Ureter (tissue), 1 donor: Measurements from ENCODE around the gene DUSP11. TPM values are rescaled to one million over a fixed set of nuclear protein-coding genes. Genes with fewer than 3 reads are reported as not detected.
"Not testable (repeated sequence)": the region's sequence is repeated elsewhere in the genome, so short reads cannot be mapped to it uniquely, and the experiment has no call there.

Source experiments
- DNase-seq: peaks from one replicate; pipeline ENCODE4 v3.0.0-alpha.2; 2020; ENCODE audit warnings: low spot score
- total RNA-seq: library from RNA; stranded (reverse); gene quantifications from one replicate; pipeline ENCODE4 v1.2.4, GENCODE V29; 2023
- donor health status: DM: yes; HTN: yes; CAD: no.

The DUSP11 gene
- 25.7 TPM for total RNA-seq

- DNase-seq: peak; percentile 96
Observed at GRCh38 chr2:73779467-73780236, at the start of gene DUSP11. TSS of gene DUSP11 (minus strand) at chr2:73780103. CDS start at chr2:73779974, 129 bp downstream.

DNA sequence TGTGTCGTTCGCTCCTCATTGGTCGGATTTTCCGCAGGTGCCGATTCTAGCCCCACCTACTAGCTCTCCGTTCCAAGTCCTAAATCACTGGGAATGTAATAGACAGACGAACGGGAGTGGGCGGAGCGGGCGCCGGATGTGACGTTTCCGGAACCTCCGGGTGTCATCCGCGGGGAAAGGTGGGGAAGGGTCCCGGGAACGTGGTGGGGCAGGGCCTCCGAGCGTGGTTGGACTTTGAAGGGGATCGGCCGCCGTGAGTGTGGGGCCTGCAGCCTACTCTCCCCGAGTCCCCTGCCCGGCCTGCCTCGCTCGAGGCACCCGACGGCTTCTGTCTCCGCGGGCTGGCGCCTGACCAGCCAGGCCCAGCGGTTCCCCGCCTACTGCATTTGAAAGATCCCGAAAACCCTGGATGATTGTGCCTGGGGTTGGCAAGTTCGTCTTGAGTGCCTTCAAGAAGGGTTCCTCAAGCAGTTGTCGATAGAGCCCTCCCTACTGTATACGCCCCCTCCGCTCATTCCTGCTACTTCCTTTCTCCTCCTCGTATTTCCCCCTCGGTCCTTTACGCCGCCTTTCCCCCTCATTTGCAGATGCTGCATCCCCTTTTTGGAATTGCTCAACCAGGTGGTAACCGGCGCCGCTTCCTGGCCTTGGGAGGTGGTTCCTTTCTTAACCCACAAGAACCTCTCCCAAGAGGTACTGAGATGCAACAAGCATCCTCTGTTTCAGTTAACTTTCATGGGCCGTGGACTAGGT is 49.1 kb upstream of the DUSP11 start, which contains the start of gene STAMBP:
TSS of gene STAMBP (plus strand) at position 144 of the 753 bp plus-strand sequence. CDS start 1,896 bp downstream, outside the sequence.
- peak; percentile 98 for DNase-seq

DNA sequence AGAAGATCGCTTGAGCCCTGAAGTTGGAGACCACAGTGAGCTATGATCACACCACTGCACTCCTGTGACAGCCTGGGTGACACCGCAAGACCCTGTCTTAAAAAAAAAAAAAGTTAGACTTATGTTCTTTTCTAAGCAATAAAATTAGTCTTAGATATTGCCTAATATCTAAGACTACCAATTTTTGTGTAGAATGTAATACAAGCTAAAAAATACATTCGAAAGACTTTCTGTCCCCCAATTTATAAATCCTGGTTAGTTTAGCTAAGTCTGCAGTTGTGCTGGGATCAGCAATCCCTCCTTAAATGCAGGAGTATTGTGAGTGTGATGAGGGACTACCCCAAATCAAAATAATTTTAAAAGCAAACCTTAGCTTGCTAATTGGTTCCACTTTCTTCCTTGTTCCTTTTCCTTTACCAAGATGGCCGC is 48.5 kb upstream of the DUSP11 start:
- no peak for DNase-seq

GRCh38 chr2:73827660-73828388 is 47.9 kb upstream of the DUSP11 start:
- DNase-seq: no peak

DNA sequence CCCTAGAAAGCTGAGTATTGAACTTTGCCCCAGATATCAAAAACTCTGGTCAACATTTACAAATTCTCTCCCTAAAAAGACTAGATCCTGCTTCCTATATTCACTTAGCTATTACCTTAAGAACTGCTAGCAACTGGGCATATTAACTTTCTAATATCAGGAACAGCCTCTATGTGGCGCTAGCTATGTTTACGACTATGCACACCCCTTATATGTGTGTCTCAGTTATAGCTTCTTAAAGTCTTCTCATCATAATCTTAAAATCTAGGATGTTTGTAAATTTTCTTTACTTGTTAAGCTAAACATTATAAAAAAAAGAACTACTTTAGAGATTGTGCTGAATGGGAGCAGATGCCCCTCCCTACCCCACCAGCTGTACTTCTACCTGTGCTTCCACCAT is 47.1 kb upstream of the DUSP11 start:
- DNase-seq: no peak

- no peak for DNase-seq
Observed at GRCh38 chr2:73825408-73825807, 45.5 kb upstream of the DUSP11 start.

GRCh38 chr2:73823916-73824523 is 44.1 kb upstream of the DUSP11 start:
- peak; percentile 56 for DNase-seq

DNA sequence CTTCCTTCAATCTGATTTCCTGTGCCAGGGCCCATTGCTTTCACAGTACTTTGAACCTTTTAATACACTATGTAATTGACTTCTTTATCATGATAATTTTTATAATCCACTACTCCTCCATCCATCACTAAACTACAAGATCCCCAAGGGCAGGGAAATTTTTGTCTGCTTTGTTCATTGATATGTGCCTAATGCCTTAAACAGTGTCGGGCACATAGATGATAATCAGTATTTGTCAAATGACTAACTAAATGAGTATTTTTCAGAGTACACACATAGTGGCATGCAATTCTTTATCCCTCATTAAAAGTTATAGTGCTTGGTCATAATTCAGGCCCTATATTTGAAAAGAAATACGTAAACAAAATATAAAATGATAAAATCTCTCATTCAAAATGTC is 43.5 kb upstream of the DUSP11 start:
- DNase-seq: no peak

DNA sequence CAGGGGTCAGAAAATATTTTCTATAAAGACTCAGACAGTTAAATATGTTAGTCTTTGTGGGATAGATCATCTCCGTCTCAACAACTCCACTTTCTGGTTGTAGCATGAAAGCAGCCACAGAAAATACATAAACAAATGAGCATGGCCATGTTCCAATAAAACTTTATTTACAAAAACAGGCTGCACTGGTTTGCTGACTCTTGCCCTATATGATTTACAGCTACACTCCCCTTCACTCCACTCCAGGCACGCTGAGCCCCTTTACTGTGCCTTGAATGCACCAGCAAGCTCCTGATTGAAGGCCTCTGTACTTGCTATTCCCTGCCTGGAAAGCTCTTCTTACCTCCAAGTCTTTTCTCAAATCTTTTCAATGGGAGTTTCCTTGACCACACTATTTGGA is 43.1 kb upstream of the DUSP11 start:
- no peak for DNase-seq

- no peak for DNase-seq
Observed at GRCh38 chr2:73822276-73822675, 42.4 kb upstream of the DUSP11 start.

DNA sequence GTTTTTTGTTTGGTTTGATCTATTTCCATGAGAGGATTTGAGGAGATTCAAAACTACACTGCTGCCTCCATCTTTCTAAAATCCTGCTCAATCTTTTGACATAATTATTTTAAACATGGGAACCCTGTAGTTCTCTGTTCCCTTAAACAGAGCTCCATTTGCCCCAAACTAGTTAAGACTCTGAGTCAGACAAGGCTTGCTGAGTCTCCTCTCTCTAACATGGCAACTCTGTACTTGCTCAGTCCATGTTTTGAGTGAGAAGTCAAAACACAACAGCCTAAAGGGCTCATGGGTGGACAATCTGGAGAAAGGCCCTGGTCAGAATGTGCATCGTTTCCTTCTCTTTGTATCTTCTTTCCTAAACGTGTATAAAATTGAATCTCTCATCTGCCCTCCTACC is 41.8 kb upstream of the DUSP11 start:
- no peak for DNase-seq

DNA sequence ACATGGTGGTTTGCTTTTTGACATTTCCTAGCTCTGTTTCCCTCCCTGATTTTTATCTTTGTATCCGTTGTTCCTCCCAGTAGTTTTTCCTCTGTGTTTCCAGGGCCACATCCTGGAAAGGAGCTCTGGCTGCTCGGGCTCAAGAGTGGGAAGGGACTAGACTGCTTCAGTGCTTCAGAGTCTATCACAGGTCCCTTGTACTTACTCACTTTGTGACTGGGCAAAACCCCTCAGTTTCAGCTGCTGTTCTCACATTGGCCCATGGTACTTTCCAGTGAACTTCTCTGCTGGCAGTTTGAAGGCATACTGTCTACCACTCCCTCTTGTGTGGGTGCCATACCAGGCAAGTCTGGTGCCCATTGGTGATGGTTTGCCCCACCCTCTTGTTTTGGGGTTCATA is 41.3 kb upstream of the DUSP11 start:
- DNase-seq: no peak

GRCh38 chr2:73818296-73818695 is 38.4 kb upstream of the DUSP11 start:
- no peak for DNase-seq

- DNase-seq: no peak
Observed at GRCh38 chr2:73812635-73813034, 32.7 kb upstream of the DUSP11 start.

DNA sequence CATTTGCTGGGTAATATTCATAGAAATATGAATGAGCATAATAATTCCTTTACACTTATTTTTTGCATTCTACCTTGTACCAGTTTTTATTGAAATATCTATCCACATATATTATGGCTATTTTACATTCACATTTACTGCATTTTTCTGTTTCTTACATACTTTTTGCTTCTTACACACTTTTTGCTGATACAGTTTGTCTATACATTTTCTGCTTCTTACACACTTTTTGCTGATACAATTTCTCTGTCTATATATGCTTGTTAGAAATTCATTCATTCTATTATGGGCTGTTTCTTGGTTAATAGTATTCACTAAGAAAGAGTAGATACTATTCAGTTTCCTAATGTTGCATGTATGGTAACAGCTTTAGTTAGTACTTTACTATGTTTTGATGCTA is 32.0 kb upstream of the DUSP11 start:
- DNase-seq: no peak

GRCh38 chr2:73783883-73784282 is 4.0 kb upstream of the DUSP11 start, which contains the start of gene C2orf78:
TSS of gene C2orf78 (plus strand) at chr2:73784183. CDS start at chr2:73784310, 127 bp downstream.
- DNase-seq: not testable (repeated sequence)

- DNase-seq: not testable (repeated sequence)
Observed at GRCh38 chr2:73783402-73783801, 3.5 kb upstream of the DUSP11 start.

GRCh38 chr2:73780237-73780582 is 307 bp upstream of the DUSP11 start:
- no peak for DNase-seq

DNA sequence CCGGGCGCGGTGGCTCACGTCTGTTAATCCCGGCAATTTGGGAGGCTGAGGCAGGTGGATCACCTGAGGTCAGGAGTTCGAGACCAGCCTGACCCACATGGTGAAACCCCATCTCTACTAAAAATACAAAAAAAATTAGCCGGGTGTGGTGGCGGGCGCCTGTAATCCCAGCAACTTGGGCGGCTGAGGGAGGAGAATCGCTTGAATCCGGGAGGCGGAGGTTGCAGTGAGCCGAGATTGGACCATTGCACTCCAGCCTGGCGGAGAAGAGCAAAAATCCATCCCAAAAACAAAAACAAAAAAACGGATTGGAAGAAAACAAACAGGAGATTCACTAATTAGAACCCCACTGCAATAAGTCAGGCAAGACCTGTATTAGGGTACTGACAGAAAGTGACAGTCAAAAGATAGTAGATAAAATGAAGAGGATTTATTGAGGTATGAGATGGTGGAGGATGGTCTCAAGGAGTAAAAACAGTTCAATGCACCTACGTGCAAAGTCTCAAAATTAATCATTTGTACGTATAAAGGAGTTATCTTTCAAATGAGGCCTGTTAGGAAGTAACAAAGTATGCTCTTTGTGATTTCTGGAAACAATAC is 936 bp downstream of the DUSP11 start:
- DNase-seq: not testable (repeated sequence)

DNA sequence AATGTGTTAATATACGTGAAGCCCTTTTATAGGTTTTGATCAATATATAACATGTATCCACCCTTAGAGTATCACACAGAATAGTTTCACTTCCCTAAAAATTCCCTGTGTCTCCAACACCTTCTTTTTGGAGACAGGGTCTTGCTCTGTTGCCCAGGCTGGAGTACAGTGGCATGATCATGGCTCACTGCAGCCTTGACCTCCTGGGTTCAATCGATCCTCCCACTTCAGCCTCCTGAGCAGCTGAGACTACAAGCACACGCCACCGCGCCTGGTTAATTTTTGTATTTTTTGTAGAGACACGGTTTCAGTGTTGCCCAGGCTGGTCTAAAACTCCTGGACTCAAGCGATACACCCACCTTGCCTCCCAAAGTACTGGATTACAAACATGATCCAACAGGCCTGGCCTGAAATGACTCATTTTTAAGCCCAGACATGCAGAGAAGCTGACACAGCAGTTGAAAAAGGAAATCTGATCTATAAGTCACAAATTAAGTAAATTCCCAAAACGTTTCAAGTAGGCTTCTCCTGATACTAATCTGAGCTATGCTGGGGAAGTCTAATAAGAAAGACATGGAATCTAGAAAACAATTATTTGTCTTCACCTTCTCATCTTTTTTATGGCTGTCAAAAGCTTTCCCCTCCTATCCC is 2.9 kb downstream of the DUSP11 start:
- DNase-seq: no peak

GRCh38 chr2:73776381-73776780 is 3.5 kb downstream of the DUSP11 start:
- DNase-seq: no peak
